GM19239 (cell line): Measurements from ENCODE around the gene COL2A1.

Experiments
- DNase-seq: peaks from one replicate; pipeline ENCODE4 v3.0.0; 2011; ENCODE audit warnings: low spot score; ENCODE audit not compliant: insufficient read length
- FAIRE-seq: peaks from 2 replicates; lab custom pipeline; 2011; peaks lifted over from hg19 to GRCh38; lab: Jason Lieb, UNC

COL2A1 gene

GRCh38 chr12:48031135-48031960 is 27.1 kb upstream of the COL2A1 start:
- FAIRE-seq: no peak

GRCh38 chr12:48030173-48030650 is 25.9 kb upstream of the COL2A1 start:
- DNase-seq (no peak), FAIRE-seq (no peak)

More at GRCh38 chr12:48031135-48031960, 27.1 kb upstream of the COL2A1 start:
- DNase-seq: no peak

- DNase-seq (no peak), FAIRE-seq (no peak)
Observed at GRCh38 chr12:48029491-48030172, 25.4 kb upstream of the COL2A1 start.

- DNase-seq (no peak), FAIRE-seq (no peak)
Observed at GRCh38 chr12:48028541-48029431, 24.5 kb upstream of the COL2A1 start.

GRCh38 chr12:48027183-48028002 is 23.1 kb upstream of the COL2A1 start:
- DNase-seq: no peak
- FAIRE-seq: no peak

GRCh38 chr12:48026060-48026827 is 22.0 kb upstream of the COL2A1 start:
- DNase-seq (no peak), FAIRE-seq (no peak)

- no peak for FAIRE-seq
- DNase-seq: no peak
Observed at GRCh38 chr12:48025281-48025680, 21.0 kb upstream of the COL2A1 start.

GRCh38 chr12:48024735-48025134 is 20.5 kb upstream of the COL2A1 start:
- DNase-seq (no peak), FAIRE-seq (no peak)

- no peak for DNase-seq
- no peak for FAIRE-seq
Observed at GRCh38 chr12:48023386-48023785, 19.1 kb upstream of the COL2A1 start.

GRCh38 chr12:48022676-48023385 is 18.6 kb upstream of the COL2A1 start:
- FAIRE-seq (no peak), DNase-seq (no peak)

GRCh38 chr12:48022180-48022521 is 17.9 kb upstream of the COL2A1 start:
- FAIRE-seq: no peak
- DNase-seq: no peak

GRCh38 chr12:48021485-48022179 is 17.4 kb upstream of the COL2A1 start:
- FAIRE-seq (no peak), DNase-seq (no peak)

GRCh38 chr12:48019639-48020265 is 15.5 kb upstream of the COL2A1 start:
- no peak for DNase-seq
- FAIRE-seq: no peak

GRCh38 chr12:48018618-48018995 is 14.3 kb upstream of the COL2A1 start:
- no peak for DNase-seq

GRCh38 chr12:48017921-48018617 is 13.8 kb upstream of the COL2A1 start:
- DNase-seq: no peak
- FAIRE-seq: no peak

More at GRCh38 chr12:48018618-48018995, 14.3 kb upstream of the COL2A1 start:
- FAIRE-seq: no peak

GRCh38 chr12:48017496-48017895 is 13.2 kb upstream of the COL2A1 start:
- DNase-seq (no peak), FAIRE-seq (no peak)
